IMR-90 (cell line): ENCODE measurements around the gene ATP2B2. TPM values are rescaled to one million over a fixed set of nuclear protein-coding genes. Genes with fewer than 3 reads are reported as not detected.

ENCODE experiments used
- ATAC-seq: fragments of 200-7000 bp; cut with Tn5 transposase; 2 replicates; pipeline ENCODE4 v1.9.1; 2020; ENCODE audit warnings: low read depth, mild to moderate bottlenecking, moderate library complexity
- BruUV-seq: library from RNA; stranded (reverse); fragments of 400-500 nt; replicated peaks from 2 replicates; lab custom pipeline; 2021; lab: Mats Ljungman, UMichigan
- CTCF ChIA-PET: fragments of 300-600 bp; formaldehyde crosslinking; extraction: SDS; loops from one replicate; lab custom pipeline; 2021; ENCODE audit warnings: antibody characterized with exemption; lab: Yijun Ruan, JAX
- POLR2A ChIA-PET: fragments of 300-600 bp; sonication (Branson Sonifier 250); formaldehyde crosslinking; loops from one replicate; lab custom pipeline; 2022; ENCODE audit warnings: antibody characterized with exemption; ENCODE audit not compliant: unreplicated experiment; lab: Charles Lee
- DNase-seq: peaks from one replicate; pipeline ENCODE4 v3.0.0; 2013
- H2AFZ ChIP-seq: replicated peaks from 2 replicates; pipeline ENCODE3; 2013; ENCODE audit warnings: low read length, mild to moderate bottlenecking; ENCODE audit not compliant: poor library complexity
- H2AK5ac ChIP-seq: 2 replicates; pipeline ENCODE4 v1.6.1; 2013; ENCODE audit warnings: low read depth, low read length, inconsistent platforms
- H2AK9ac ChIP-seq: replicated peaks from 2 replicates; pipeline ENCODE3; 2013; ENCODE audit warnings: mild to moderate bottlenecking, low read depth, low read length, moderate library complexity; ENCODE audit not compliant: poor library complexity
- H2BK120ac ChIP-seq: 2 replicates; pipeline ENCODE4 v1.6.1; 2013; ENCODE audit warnings: low read depth, low read length, inconsistent platforms
- H2BK15ac ChIP-seq: 3 replicates; pipeline ENCODE4 v1.6.1; 2013; ENCODE audit warnings: low read depth, low read length, inconsistent platforms
- H2BK20ac ChIP-seq: 2 replicates; pipeline ENCODE4 v1.6.1; 2013; ENCODE audit warnings: low read depth, mild to moderate bottlenecking, inconsistent platforms, low read length, moderate library complexity
- H2BK5ac ChIP-seq: 2 replicates; pipeline ENCODE4 v1.6.1; 2013; ENCODE audit warnings: mild to moderate bottlenecking, low read depth, low read length, inconsistent platforms; ENCODE audit not compliant: poor library complexity, severe bottlenecking
- H3K14ac ChIP-seq: replicated peaks from 2 replicates; pipeline ENCODE4 v1.6.1; 2013; ENCODE audit warnings: low read depth, low read length, inconsistent platforms
- H3K18ac ChIP-seq: 2 replicates; pipeline ENCODE4 v1.6.1; 2013; ENCODE audit warnings: low read depth, low read length, control low read depth
- H3K23ac ChIP-seq: 2 replicates; pipeline ENCODE4 v1.6.1; 2013; ENCODE audit warnings: low read depth, low read length, inconsistent platforms
- H3K27ac ChIP-seq: 2 replicates; pipeline ENCODE4 v1.5.1; 2013; ENCODE audit warnings: mild to moderate bottlenecking, control low read depth, low read length; ENCODE audit not compliant: insufficient read depth
- H3K27me3 ChIP-seq: 2 replicates; pipeline ENCODE4 v1.6.1; 2013; ENCODE audit warnings: low read length; ENCODE audit not compliant: control insufficient read depth, insufficient read depth
- H3K36me3 ChIP-seq: 2 replicates; pipeline ENCODE4 v1.6.1; 2013; ENCODE audit warnings: low read length, mixed read lengths; ENCODE audit not compliant: control insufficient read depth, insufficient read depth
- H3K4ac ChIP-seq: 2 replicates; pipeline ENCODE4 v1.6.1; 2013; ENCODE audit warnings: low read depth, low read length, inconsistent platforms
- H3K4me1 ChIP-seq: 2 replicates; pipeline ENCODE4 v1.6.1; 2013; ENCODE audit warnings: low read length, mixed read lengths; ENCODE audit not compliant: control insufficient read depth, insufficient read depth
- H3K4me2 ChIP-seq: 2 replicates; pipeline ENCODE4 v1.6.1; 2013; ENCODE audit warnings: low read depth, mild to moderate bottlenecking, control low read depth, low read length, moderate library complexity
- H3K4me3 ChIP-seq: 2 replicates; pipeline ENCODE4 v1.5.1; 2013; ENCODE audit warnings: low read depth, mild to moderate bottlenecking, control low read depth, low read length, moderate library complexity; ENCODE audit not compliant: insufficient read depth
- H3K56ac ChIP-seq: 2 replicates; pipeline ENCODE4 v1.6.1; 2013; ENCODE audit warnings: low read length, inconsistent platforms; ENCODE audit not compliant: insufficient read depth; ENCODE audit errors: extremely low read depth
- H3K79me1 ChIP-seq, 2 experiments: 2 replicates each; pipeline ENCODE4 v1.6.1; 2013; ENCODE audit warnings: low read length in 2 of 2, inconsistent platforms in 1 of 2, low read depth in 1 of 2
- H3K9ac ChIP-seq: 2 replicates; pipeline ENCODE4 v1.6.1; 2013; ENCODE audit warnings: low read depth, low read length, control low read depth
- H3K9me1 ChIP-seq: 2 replicates; pipeline ENCODE4 v1.6.1; 2013; ENCODE audit warnings: low read length, inconsistent platforms; ENCODE audit not compliant: insufficient read depth
- H3K9me3 ChIP-seq: 2 replicates; pipeline ENCODE4 v1.6.1; 2013; ENCODE audit warnings: low read length; ENCODE audit not compliant: control insufficient read depth, insufficient read depth
- H4K20me1 ChIP-seq: 2 replicates; pipeline ENCODE4 v1.6.1; 2013; ENCODE audit warnings: low read length, inconsistent platforms; ENCODE audit not compliant: insufficient read depth
- H4K5ac ChIP-seq: 2 replicates; pipeline ENCODE4 v1.6.1; 2013; ENCODE audit warnings: mild to moderate bottlenecking, low read depth, low read length, control low read depth
- H4K8ac ChIP-seq, 2 experiments: 2 replicates each; pipeline ENCODE4 v1.6.1; 2013; ENCODE audit warnings: low read depth in 2 of 2, low read length in 2 of 2, control low read depth in 1 of 2, inconsistent platforms in 1 of 2
- H4K91ac ChIP-seq: 2 replicates; pipeline ENCODE4 v1.6.1; 2013; ENCODE audit warnings: low read depth, low read length, inconsistent platforms; ENCODE audit not compliant: insufficient read depth
- CEBPB ChIP-seq: IDR thresholded peaks from 2 replicates; pipeline ENCODE4 v1.6.1; 2012; ENCODE audit warnings: low read depth, low read length, improper control_type of control experiment
- CTCF ChIP-seq: conservative IDR thresholded peaks from 2 replicates; pipeline ENCODE4 v1.5.1; 2012; ENCODE audit warnings: mild to moderate bottlenecking, low read depth, low read length, improper control_type of control experiment
- FOS ChIP-seq: fragments of 150-350 bp; IDR thresholded peaks from 2 replicates; pipeline ENCODE4 v1.6.1; 2016; ENCODE audit warnings: low read depth, low read length
- NFE2L2 ChIP-seq: fragments of 150-350 bp; IDR thresholded peaks from 2 replicates; pipeline ENCODE4 v1.6.1; 2016; ENCODE audit warnings: low read depth, mild to moderate bottlenecking, low read length
- POLR2A ChIP-seq: IDR thresholded peaks from 2 replicates; pipeline ENCODE4 v1.6.1; 2012; ENCODE audit warnings: mild to moderate bottlenecking, low read depth, low read length
- SMC3 ChIP-seq: fragments of 150-350 bp; IDR thresholded peaks from 2 replicates; pipeline ENCODE4 v1.6.1; 2016; ENCODE audit warnings: low read depth, mild to moderate bottlenecking, antibody characterized with exemption, low read length, moderate library complexity
- WGBS, 2 experiments: methylation state at CpG; one replicate each; pipeline versions ENCODE4 v1.1.5 to v1.1.7; 2013; ENCODE audit warnings: missing lambda C conversion rate in 2 of 2; ENCODE audit not compliant: insufficient read length in 1 of 2; ENCODE audit errors: extremely low coverage in 2 of 2; 5-methylcytosine and 5-hydroxymethylcytosine counted together
- dilution Hi-C: fragments of 300-500 bp; cut with HindIII; formaldehyde crosslinking; loops from one replicate; pipeline ENCODE4 v1.14.3; 2018; ENCODE audit warnings: low sequenced_read_pairs; ENCODE audit not compliant: unreplicated experiment
- in situ Hi-C: fragments of 300-500 bp; cut with MboI; formaldehyde crosslinking; loops from 3 replicates; pipeline ENCODE4 v1.14.3; 2019; ENCODE audit warnings: low sequenced_read_pairs, inconsistent platforms, mixed read lengths
- intact Hi-C: fragments of 100-400 bp; cut with micrococcal nuclease; formaldehyde crosslinking; loops from 2 replicates; pipeline ENCODE4 v1.10.0; 2022
- polyA plus RNA-seq, 3 experiments: library from polyadenylated mRNA; depleted of rRNA; stranded (reverse); fragments of >200 nt; gene quantifications; 2 replicates each; pipeline ENCODE4 v1.2.3, GENCODE V29; 2012; ENCODE audit warnings: low replicate concordance in 1 of 3
- total RNA-seq: library from RNA; depleted of rRNA; stranded (reverse); fragments of >200 nt; gene quantifications from 2 replicates; pipeline ENCODE4 v1.2.3, GENCODE V29; 2012

Gene ATP2B2
- total and polyA plus RNA-seq, 2 of the 4 experiments (the other 2 are of a cell fraction) = under 0.01 to 0.02 TPM

- Histone ChIP-seq H3K36me3 (no peaks in the 10 kb centered on the region), H2AK5ac (no peak overlapping the region), H2BK5ac (no peak overlapping the region), H3K27ac (no peak overlapping the region), H3K9me1 (no peaks in the 10 kb centered on the region), H4K8ac (no peak overlapping the region), H3K23ac (no peak overlapping the region), H3K4me1 (no peaks in the 10 kb centered on the region), H3K4me2 (no peak overlapping the region), H3K9ac (no peak overlapping the region), H3K4ac (no peak overlapping the region), H4K5ac (no peak overlapping the region), H3K14ac (no peak overlapping the region), H2BK120ac (no peak overlapping the region), H4K20me1 (no peaks in the 10 kb centered on the region), H2AFZ (no peak overlapping the region), H4K91ac (no peak overlapping the region), H3K27me3 (peaks cover 5% of the 10 kb centered on the region; the same call in 1 of the 2 replicates), H3K56ac (no peak overlapping the region), H2BK20ac (no peak overlapping the region), H2AK9ac (no peak overlapping the region), H3K4me3 (no peak overlapping the region), H3K18ac (no peak overlapping the region), H3K9me3 (no peaks in the 10 kb centered on the region), H2BK15ac (no peak overlapping the region), H3K79me1 (no peaks in the 10 kb centered on the region)
- ChIA-PET POLR2A (no interaction called here), CTCF (no interaction called here)
- intact Hi-C loops = no loop called here
- in situ Hi-C loops = no loop called here
- no peak for DNase-seq
- no peak for TF ChIP-seq SMC3
- TF ChIP-seq POLR2A = no peak
- no peak for TF ChIP-seq CTCF
- TF ChIP-seq CEBPB = no peak
- no peak for TF ChIP-seq FOS
- no peak for TF ChIP-seq NFE2L2
- dilution Hi-C loops = no loop called here
- ATAC-seq = no peak
- BruUV-seq = no TSS peak
- WGBS, 2 experiments = 86% methylated on average over 1 of the region's 3 CpGs; no CpG with 5 or more reads in 1 of the 2 experiments
Measured at GRCh38 chr3:10484709-10485108, 20.7 kb downstream of the ATP2B2 start.
